Aorta (tissue), 5 donors: ENCODE results near the gene BCL7C. TPM values are rescaled to one million over a fixed set of nuclear protein-coding genes. Genes with fewer than 3 reads are reported as not detected.
"Not testable (repeated sequence)": the region's sequence is repeated elsewhere in the genome, so short reads cannot be mapped to it uniquely, and the experiment has no call there.

Experiments used
- ATAC-seq: fragments of 200-7000 bp; cut with Tn5 transposase; one replicate; pipeline ENCODE4 v1.9.1; 2022; ENCODE audit warnings: moderate library complexity; ENCODE audit not compliant: low FRiP score
- DNase-seq, 2 donors: peaks; one replicate each; pipeline ENCODE4 v3.0.0-alpha.2; 2020
- H3K27ac ChIP-seq, 2 donors: one replicate each; pipeline ENCODE4 v1.5.1; 2013; ENCODE audit warnings: low read length in 2 of 2, mild to moderate bottlenecking in 2 of 2, moderate library complexity in 2 of 2, control low read depth in 1 of 2, inconsistent platforms in 1 of 2, low read depth in 1 of 2
- H3K27me3 ChIP-seq, 2 donors: one replicate each; pipeline ENCODE4 v1.6.1; 2013; ENCODE audit warnings: control low read depth in 1 of 2, low read length in 1 of 2, mild to moderate bottlenecking in 1 of 2, moderate library complexity in 1 of 2; ENCODE audit not compliant: insufficient read depth in 2 of 2, control insufficient read depth in 1 of 2
- H3K36me3 ChIP-seq, 2 donors: one replicate each; pipeline ENCODE4 v1.6.1; 2013; ENCODE audit warnings: control low read depth in 1 of 2, low read length in 1 of 2, mild to moderate bottlenecking in 1 of 2; ENCODE audit not compliant: insufficient read depth in 2 of 2, control insufficient read depth in 1 of 2
- H3K4me1 ChIP-seq, 2 donors: one replicate each; pipeline ENCODE4 v1.6.1; 2013; ENCODE audit warnings: low read length in 2 of 2, control low read depth in 1 of 2, mild to moderate bottlenecking in 1 of 2, moderate library complexity in 1 of 2; ENCODE audit not compliant: insufficient read depth in 2 of 2, control insufficient read depth in 1 of 2
- H3K4me3 ChIP-seq, 2 donors: one replicate each; pipeline ENCODE4 v1.5.1; 2013; ENCODE audit warnings: low read length in 2 of 2, control low read depth in 1 of 2, mild to moderate bottlenecking in 1 of 2
- H3K9me3 ChIP-seq: one replicate; pipeline ENCODE4 v1.6.1; 2013; ENCODE audit warnings: mild to moderate bottlenecking, low read length; ENCODE audit not compliant: control insufficient read depth
- WGBS, 2 donors: extraction: QIAGEN DNeasy Blood & Tissue Kit; methylation state at CpG; one replicate each; pipeline ENCODE4 v1.1.7; 2013; 5-methylcytosine and 5-hydroxymethylcytosine counted together
- intact Hi-C, 2 donors: fragments of 100-400 bp; cut with DNase I; formaldehyde crosslinking; loops; one replicate each; pipeline versions ENCODE4 v1.14.2 to v1.15.0; 2022
- polyA plus RNA-seq, 2 donors: library from polyadenylated mRNA; stranded (reverse); fragments of 200-250 nt; gene quantifications; one replicate each; pipeline ENCODE4 v1.2.3, GENCODE V29; 2013
- total RNA-seq, 2 donors: library from RNA; stranded (reverse); fragmentation: NEBNext Ultra II Directional; extraction: Animal tissue kit (Norgen Biotek cat#: 25700); gene quantifications; one replicate each; pipeline ENCODE4 v1.2.1, GENCODE V29; 2021
- donor health status: healthy with polysubstance abuse.
- donor health status: Bipolar disorder and iron deficiency.
- donor health status: DM: no; HTN: no; CAD: no.
- donor health status: DM: no; HTN: no; CAD: no.
- donor health status: DM: yes; HTN: yes; CAD: no.

BCL7C gene
- total and polyA plus RNA-seq, 4 donors = 30.2 to 60.7 (median 44.3) TPM

DNA sequence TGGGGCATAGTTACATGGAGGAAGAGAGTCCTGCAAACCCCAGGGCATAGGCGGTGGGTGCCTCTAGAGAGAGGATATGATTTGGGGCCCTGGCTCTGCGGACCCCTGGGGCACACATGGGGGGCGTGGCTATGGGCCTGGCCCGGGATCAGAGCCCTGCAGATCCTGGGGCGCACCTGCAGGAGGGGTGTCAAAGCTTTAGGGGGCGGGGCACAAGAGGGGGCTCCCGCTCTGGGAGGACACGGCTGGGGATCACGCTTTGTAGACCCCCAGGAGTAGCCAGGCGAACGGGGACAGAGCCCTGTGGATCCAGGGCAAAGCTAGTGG is 497 bp downstream of the BCL7C start:
- no peaks in the 10 kb centered on the region for H3K9me3 ChIP-seq
- peak in 1 of 2 donors; percentile 78 for DNase-seq
- peak overlapping the region; percentile 10 to 48 for H3K27ac ChIP-seq
- WGBS, 2 donors = 0 to 1% methylated on average over 11 of the region's 11 CpGs
- no peaks in the 10 kb centered on the region for H3K27me3 ChIP-seq
- intact Hi-C loops = loop anchor here in 1 of 2 donors (2.0 kb wide), 1 partner anchor 17 kb away; no protein-coding TSS in a partner anchor
- H3K4me1 ChIP-seq = no peaks in the 10 kb centered on the region
- peak overlapping the region; percentile 56 to 80 for H3K4me3 ChIP-seq
- no peak for ATAC-seq
- H3K36me3 ChIP-seq = peaks cover 0 to 5% of the 10 kb centered on the region in 2 donors

DNA sequence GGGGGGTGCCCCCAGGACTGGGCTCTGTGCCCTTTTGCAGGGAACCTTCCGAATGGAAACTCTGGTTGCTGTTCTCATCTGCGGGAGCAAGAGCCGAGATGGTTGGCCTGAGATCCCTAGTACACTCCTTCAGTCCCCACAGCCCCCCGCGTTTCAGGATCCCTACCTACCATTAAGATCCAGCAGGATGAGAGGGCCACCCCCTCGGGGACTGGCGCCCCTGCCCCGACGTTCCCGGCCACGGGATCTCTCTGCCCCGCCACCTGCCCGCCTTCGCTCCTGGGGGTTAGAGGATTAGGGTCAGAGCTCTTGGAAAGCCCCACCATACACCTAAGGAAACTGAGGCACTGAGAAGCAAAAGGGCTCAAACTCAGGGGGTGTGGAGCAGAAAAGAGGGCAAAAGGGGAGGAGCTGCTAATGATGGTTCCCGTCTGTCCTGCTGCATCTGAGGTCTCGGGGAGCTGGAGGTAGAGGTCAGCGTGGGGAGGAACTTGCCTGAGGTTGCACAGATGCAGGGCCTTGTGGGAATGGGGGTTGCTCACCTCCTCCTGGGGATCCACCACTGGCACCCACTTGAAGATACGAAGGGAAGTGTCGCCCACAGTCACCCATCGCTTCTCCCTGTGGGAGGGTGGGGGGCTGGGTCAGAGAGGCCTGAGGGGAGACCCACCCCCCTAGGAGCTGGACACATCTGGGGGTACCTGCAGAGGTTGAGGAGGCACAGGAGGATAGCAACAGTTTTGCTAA is 1.0 kb downstream of the BCL7C start:
- H3K27me3 ChIP-seq = no peaks in the 10 kb centered on the region
- peak overlapping the region in 1 of 2 donors; percentile 56 for H3K4me3 ChIP-seq
- H3K36me3 ChIP-seq = peaks cover 0 to 5% of the 10 kb centered on the region in 2 donors
- H3K9me3 ChIP-seq = no peaks in the 10 kb centered on the region
- ATAC-seq (no peak), DNase-seq (no peak)
- H3K27ac ChIP-seq = no peak overlapping the region
- H3K4me1 ChIP-seq = no peaks in the 10 kb centered on the region
- 53 to 60% methylated on average over 19 to 20 of the region's 20 CpGs for WGBS, 2 donors
- intact Hi-C loops = loop anchor here in 1 of 2 donors (2.0 kb wide), 1 partner anchor 16 kb away; no protein-coding TSS in a partner anchor

DNA sequence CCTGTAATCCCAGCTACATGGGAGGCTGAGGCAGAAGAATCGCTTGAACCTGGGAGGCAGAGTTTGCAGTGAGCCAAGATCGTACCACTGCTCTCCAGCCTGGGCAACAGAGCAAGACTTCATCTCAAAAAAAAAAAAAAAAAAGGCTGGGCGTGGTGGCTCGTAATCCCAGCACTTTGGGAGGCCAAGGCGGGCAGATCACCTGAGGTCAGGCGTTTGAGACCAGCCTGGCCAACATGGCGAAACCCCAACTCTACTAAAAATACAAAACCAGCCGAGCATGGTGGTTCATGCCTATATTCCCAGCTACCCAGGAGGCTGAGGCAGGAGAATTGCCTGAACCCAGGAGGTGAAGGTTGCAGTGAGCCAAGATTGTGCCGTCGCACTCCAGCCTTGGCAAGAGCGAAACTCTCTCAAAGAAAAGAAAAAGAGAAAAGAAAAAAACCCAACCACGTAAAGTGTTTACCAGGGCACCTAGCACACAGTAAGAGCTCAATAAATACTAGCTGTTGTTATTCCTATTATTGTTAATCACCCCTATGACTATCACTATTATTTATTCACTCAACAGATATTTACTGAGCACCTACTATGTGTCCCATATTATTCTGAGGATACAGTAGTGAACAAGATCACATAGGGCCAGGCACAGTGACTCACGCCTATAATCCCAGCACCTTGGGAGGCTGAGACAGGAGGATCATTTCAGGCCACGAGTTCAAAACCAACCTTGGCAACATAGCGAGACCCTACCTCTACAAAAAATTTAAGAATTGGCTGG is 2.6 kb downstream of the BCL7C start:
- H3K4me1 ChIP-seq, H3K27ac ChIP-seq, ATAC-seq, H3K36me3 ChIP-seq, H3K9me3 ChIP-seq, DNase-seq, H3K27me3 ChIP-seq, H3K4me3 ChIP-seq, intact Hi-C loops: not testable (repeated sequence)
- WGBS, 2 donors = 88 to 90% methylated on average over 15 of the region's 15 CpGs

DNA sequence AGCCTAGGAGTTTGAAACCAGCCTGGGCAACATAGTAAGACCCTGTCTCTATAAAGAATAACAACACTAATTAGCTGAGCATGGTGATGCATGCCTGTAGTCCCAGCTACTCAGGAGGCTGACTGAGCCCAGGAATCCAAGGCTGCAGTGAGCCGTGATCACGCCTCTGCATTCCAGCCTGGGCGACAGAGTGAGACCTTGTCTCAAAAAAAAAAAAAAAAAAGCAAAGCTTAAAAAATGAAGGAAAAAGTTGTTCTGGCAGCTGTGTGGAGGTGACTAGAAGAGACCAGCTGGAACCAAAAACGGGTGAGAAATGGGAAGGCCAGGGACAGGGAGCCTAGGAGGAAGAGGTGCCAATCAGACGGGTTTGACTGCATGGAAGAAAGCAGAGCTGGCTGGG is 4.2 kb downstream of the BCL7C start:
- WGBS, 2 donors = 47 to 54% methylated on average over 5 of the region's 5 CpGs
- H3K4me1 ChIP-seq = no peaks in the 10 kb centered on the region
- no peak for DNase-seq
- H3K36me3 ChIP-seq = peaks cover 0 to 5% of the 10 kb centered on the region in 2 donors
- H3K4me3 ChIP-seq = no peak overlapping the region
- H3K9me3 ChIP-seq = no peaks in the 10 kb centered on the region
- H3K27ac ChIP-seq = no peak overlapping the region
- ATAC-seq = no peak
- intact Hi-C loops = no loop called here
- H3K27me3 ChIP-seq = no peaks in the 10 kb centered on the region

DNA sequence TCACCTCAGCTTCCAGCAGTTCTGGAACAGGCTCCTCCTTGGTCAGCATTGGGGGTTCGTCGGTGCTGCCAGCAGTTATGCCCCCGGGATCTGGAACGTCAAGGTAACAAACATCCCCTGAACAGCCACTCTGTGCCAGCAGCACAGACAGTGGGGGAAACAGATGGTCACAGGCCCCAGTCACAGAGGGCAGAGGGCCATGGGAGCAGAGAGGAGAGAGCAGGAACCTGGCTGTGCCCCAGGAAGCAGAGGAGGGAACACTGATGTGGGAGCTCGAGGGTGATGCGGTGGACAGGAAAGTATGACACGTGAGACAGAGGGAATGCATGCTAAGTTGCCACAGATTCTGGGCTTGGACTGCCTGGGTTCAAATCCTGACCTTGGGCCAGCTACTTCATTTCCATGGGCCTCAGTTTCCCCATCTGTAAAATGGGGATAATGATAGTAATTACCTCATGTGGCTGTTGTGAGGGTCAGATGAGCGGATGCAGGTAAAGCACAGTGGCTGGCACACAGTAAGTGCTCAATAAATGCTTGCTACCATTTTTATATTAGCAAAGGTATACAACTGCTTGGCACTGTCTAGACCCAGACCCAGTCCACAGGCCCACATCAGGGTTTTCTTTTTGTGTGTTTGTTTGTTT is 4.9 kb downstream of the BCL7C start:
- DNase-seq (no peak), ATAC-seq (no peak)
- intact Hi-C loops = no loop called here
- peaks cover 0 to 5% of the 10 kb centered on the region in 2 donors for H3K36me3 ChIP-seq
- no peak overlapping the region for H3K27ac ChIP-seq
- no peak overlapping the region for H3K4me3 ChIP-seq
- no peaks in the 10 kb centered on the region for H3K9me3 ChIP-seq
- H3K4me1 ChIP-seq = no peaks in the 10 kb centered on the region
- no peaks in the 10 kb centered on the region for H3K27me3 ChIP-seq
- WGBS, 2 donors = 79 to 82% methylated on average over 8 of the region's 8 CpGs

DNA sequence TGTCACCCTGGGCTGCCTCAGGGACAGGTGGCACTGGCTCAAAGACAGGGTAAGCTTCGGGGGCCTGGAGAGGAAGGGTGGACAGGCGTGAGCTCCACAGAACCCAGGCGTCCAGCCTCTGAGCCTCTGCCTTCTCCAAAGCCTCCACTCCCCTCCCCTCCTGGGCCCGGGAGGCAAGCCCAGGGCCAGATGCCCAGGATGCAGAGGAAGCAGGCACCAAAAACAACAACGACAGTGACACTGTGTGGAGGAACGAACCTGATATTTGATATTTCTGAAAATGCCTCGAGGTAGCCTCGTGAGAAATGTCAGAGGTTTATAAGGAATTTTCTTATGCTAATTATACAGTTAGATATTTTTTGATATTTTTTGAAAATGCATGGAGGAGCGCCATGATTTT is 6.0 kb downstream of the BCL7C start:
- WGBS, 2 donors = 78 to 80% methylated on average over 9 of the region's 9 CpGs
- H3K27ac ChIP-seq = no peak overlapping the region
- H3K4me3 ChIP-seq = no peak overlapping the region
- H3K27me3 ChIP-seq = no peaks in the 10 kb centered on the region
- DNase-seq (no peak), ATAC-seq (no peak)
- H3K36me3 ChIP-seq = peaks cover 0 to 5% of the 10 kb centered on the region in 2 donors
- H3K9me3 ChIP-seq = no peaks in the 10 kb centered on the region
- intact Hi-C loops = no loop called here
- H3K4me1 ChIP-seq = no peaks in the 10 kb centered on the region

DNA sequence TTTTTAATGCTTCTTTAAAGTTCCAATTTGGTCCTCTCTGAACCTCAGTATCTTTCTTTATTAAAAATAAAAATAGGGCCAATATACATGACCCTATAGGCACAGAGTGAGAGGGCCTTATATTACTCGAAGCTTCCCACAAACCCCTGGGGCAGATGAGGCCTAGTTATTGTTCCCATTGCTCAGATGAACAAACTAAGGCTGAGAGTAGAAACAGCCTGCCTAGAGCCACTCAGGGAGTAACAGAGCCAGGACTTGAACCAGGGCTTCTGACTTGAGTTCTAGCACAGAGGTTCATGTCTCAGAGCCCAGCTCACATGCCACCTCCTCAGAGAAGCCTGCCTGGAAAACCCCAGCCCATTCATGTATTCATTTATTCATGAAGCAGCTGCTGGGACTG is 7.7 kb downstream of the BCL7C start:
- H3K9me3 ChIP-seq = no peaks in the 10 kb centered on the region
- intact Hi-C loops = no loop called here
- no peak for DNase-seq
- no peaks in the 10 kb centered on the region for H3K27me3 ChIP-seq
- H3K27ac ChIP-seq = no peak overlapping the region
- H3K36me3 ChIP-seq = peaks cover 0 to 5% of the 10 kb centered on the region in 2 donors
- no peak overlapping the region for H3K4me3 ChIP-seq
- ATAC-seq = no peak
- no peaks in the 10 kb centered on the region for H3K4me1 ChIP-seq
- 91 to 98% methylated on average over 1 of the region's 1 CpG for WGBS, 2 donors

DNA sequence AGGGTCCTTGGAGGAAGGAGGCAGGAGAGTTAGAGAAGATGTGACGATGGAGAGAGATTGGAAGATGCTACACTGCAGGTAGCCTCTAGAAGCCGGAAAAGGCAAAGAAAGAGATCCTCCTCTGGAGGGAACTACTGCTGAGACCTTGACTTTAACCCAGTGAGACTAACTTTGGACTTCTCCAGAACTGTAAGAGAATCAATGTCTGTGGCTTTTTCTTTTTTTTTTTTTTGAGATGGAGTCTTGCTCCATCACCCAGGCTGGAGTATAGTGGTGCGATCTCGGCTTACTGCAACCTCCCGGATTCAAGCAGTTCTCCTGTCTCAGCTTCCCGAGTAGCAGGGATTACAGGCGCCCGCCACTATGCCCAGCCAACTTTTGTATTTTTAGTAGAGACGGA is 8.7 kb downstream of the BCL7C start:
- DNase-seq (no peak), ATAC-seq (no peak)
- 87 to 89% methylated on average over 9 of the region's 9 CpGs for WGBS, 2 donors
- Histone ChIP-seq H3K27me3 (no peaks in the 10 kb centered on the region), H3K9me3 (no peaks in the 10 kb centered on the region), H3K4me1 (no peaks in the 10 kb centered on the region), H3K36me3 (peaks cover 0 to 5% of the 10 kb centered on the region in 2 donors), H3K27ac (no peak overlapping the region), H3K4me3 (no peak overlapping the region)
- intact Hi-C loops = no loop called here
